Parathyroid adenoma (tissue), 2 donors: ENCODE results near the gene GIPR.

Source experiments
- H2AFZ ChIP-seq: fragments of 300-600 bp; sonication (generic); one replicate; pipeline ENCODE4 v1.7.0; 2017; ENCODE audit warnings: antibody characterized with exemption, mild to moderate bottlenecking
- H3K27ac ChIP-seq: fragments of 300-600 bp; sonication (generic); one replicate; pipeline ENCODE4 v1.7.0; 2017
- H3K27me3 ChIP-seq: fragments of 300-600 bp; sonication (generic); one replicate; pipeline ENCODE4 v1.7.0; 2017; ENCODE audit warnings: low read length; ENCODE audit not compliant: control insufficient read depth, insufficient read depth
- H3K36me3 ChIP-seq: fragments of 300-600 bp; sonication (generic); one replicate; pipeline ENCODE4 v1.7.0; 2017; ENCODE audit warnings: low read length; ENCODE audit not compliant: control insufficient read depth, insufficient read depth
- H3K4me1 ChIP-seq: fragments of 300-600 bp; sonication (generic); one replicate; pipeline ENCODE4 v1.7.0; 2017; ENCODE audit warnings: control low read depth
- H3K4me2 ChIP-seq: fragments of 300-600 bp; sonication (generic); one replicate; pipeline ENCODE4 v1.7.0; 2017; ENCODE audit warnings: low read length
- H3K4me3 ChIP-seq: fragments of 300-600 bp; sonication (generic); one replicate; pipeline ENCODE4 v1.7.0; 2017; ENCODE audit warnings: low read depth, low read length
- H3K79me2 ChIP-seq: fragments of 300-600 bp; sonication (generic); one replicate; pipeline ENCODE4 v1.7.0; 2017; ENCODE audit warnings: control low read depth
- H3K9ac ChIP-seq: fragments of 300-600 bp; sonication (generic); one replicate; pipeline ENCODE4 v1.7.0; 2017; ENCODE audit warnings: mild to moderate bottlenecking
- H3K9me3 ChIP-seq: fragments of 300-600 bp; sonication (generic); one replicate; pipeline ENCODE4 v1.7.0; 2017; ENCODE audit warnings: low read length; ENCODE audit not compliant: control insufficient read depth
- TF ChIP-seq, protein P1 (sequence below): fragments of 300-600 bp; sonication (generic); IDR thresholded peaks from one replicate; pipeline ENCODE4 v1.7.0; 2017; ENCODE audit warnings: antibody characterized with exemption, mild to moderate bottlenecking
- donor health status: primary hyperparathyroidism.

The GIPR gene

DNA sequence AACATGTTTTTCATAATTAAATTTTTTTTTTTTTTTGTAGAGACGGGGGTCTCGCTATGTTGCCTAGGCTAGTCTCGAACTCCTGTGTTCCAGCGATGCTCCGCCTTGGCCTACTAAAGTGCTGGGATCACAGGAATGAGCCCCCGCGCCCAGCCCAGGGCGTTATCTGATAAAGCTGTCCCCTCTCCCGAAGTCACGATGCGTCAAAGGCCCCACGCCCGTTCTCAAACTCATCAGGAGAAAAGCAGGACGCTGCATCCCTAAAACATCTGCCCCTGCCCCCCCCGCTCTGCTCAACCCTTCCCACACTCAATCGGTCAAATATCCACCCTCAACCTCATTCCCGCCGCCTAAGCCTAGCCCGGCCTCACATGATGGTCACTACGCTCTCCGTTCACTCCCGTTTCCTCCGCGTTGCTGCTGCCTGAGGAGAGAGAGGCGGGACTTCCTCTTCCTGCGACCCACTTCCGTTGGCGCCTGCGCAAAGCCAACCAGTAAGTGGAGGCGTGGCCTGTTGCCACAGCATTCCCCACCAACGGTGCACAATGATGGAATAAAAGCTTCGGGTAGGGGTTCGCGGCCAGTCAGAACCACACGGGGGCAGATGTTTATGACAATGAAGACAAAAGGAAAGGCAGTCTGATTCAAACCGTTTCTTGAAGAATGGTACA, 23.6 kb downstream of the GIPR start, which contains the start of gene SNRPD2:
Gene SNRPD2, minus strand, starts transcription at position 438 of the 671 bp plus-strand sequence. Its CDS starts 65 bp downstream, at position 373.
- Histone ChIP-seq H2AFZ (peak within 1 kb of the TSS; percentile 96), H3K4me1 (no peaks in the 10 kb centered on the region)

DNA sequence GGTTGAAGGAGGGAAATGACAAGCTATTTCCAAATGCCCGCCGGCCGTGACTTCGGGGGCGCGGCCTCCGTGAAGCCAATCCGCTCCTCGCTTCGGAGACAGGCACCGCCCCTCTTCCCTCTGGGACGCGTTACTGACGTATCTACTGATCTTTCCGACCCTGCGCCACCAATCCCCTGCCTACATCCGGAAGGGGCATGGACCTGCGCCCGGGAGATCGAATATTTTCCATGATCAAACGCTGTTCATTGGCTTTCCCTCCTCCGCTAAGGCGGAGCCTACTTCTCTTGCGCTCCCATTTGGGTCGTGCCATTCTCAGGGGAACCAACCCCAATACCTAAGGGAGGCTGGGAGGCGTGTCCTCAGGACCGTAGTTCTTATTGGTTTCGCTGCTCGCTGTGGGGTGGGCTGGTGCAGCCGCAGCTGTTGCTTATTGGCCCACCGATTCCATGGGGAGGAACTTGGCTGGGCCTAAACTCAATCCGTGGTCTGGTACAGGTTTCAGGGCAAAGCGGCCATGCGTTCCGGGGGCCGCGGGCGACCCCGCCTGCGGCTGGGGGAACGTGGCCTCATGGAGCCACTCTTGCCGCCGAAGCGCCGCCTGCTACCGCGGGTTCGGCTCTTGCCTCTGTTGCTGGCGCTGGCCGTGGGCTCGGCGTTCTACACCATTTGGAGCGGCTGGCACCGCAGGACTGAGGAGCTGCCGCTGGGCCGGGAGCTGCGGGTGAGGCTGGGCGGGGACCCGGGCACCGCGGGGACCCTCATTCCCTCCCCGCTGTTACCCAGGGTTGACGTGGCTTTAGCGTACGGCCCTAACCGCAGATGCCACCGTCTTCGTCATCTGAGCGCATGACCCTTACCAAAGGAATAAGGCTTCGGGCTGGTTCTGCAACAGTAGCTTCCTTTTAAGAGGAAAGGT, 24.4 kb downstream of the GIPR start, which contains the start of gene QPCTL:
Gene QPCTL, plus strand, starts transcription at position 480 of the 919 bp plus-strand sequence. Its CDS starts 38 bp downstream, at position 518.
- TF ChIP-seq, protein P1, sequence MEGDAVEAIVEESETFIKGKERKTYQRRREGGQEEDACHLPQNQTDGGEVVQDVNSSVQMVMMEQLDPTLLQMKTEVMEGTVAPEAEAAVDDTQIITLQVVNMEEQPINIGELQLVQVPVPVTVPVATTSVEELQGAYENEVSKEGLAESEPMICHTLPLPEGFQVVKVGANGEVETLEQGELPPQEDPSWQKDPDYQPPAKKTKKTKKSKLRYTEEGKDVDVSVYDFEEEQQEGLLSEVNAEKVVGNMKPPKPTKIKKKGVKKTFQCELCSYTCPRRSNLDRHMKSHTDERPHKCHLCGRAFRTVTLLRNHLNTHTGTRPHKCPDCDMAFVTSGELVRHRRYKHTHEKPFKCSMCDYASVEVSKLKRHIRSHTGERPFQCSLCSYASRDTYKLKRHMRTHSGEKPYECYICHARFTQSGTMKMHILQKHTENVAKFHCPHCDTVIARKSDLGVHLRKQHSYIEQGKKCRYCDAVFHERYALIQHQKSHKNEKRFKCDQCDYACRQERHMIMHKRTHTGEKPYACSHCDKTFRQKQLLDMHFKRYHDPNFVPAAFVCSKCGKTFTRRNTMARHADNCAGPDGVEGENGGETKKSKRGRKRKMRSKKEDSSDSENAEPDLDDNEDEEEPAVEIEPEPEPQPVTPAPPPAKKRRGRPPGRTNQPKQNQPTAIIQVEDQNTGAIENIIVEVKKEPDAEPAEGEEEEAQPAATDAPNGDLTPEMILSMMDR, result no peak
- Histone ChIP-seq H3K9ac (peak within 1 kb of the TSS; percentile 78), H3K4me2 (peak within 1 kb of the TSS; percentile 79), H3K4me3 (peak within 1 kb of the TSS; percentile 74), H3K36me3 (no peaks in the 10 kb centered on the region), H3K79me2 (no peaks in the 10 kb centered on the region), H3K27ac (peak within 1 kb of the TSS; percentile 86), H3K4me1 (no peaks in the 10 kb centered on the region), H3K27me3 (no peaks in the 10 kb centered on the region), H3K9me3 (no peaks in the 10 kb centered on the region), H2AFZ (peak within 1 kb of the TSS; percentile 96)

More for the DNA sequence above, 23.6 kb downstream of the GIPR start, which contains the start of gene SNRPD2:
- H3K9ac ChIP-seq, result peak within 1 kb of the TSS; percentile 78
- H3K9me3 ChIP-seq, result no peaks in the 10 kb centered on the region
- H3K4me2 ChIP-seq, result peak within 1 kb of the TSS; percentile 79
- H3K36me3 ChIP-seq, result no peaks in the 10 kb centered on the region
- H3K27me3 ChIP-seq, result no peaks in the 10 kb centered on the region
- H3K27ac ChIP-seq, result peak within 1 kb of the TSS; percentile 86
- peak within 1 kb of the TSS; percentile 74 for H3K4me3 ChIP-seq
- TF ChIP-seq, protein P1, result no peak
- no peaks in the 10 kb centered on the region for H3K79me2 ChIP-seq

DNA sequence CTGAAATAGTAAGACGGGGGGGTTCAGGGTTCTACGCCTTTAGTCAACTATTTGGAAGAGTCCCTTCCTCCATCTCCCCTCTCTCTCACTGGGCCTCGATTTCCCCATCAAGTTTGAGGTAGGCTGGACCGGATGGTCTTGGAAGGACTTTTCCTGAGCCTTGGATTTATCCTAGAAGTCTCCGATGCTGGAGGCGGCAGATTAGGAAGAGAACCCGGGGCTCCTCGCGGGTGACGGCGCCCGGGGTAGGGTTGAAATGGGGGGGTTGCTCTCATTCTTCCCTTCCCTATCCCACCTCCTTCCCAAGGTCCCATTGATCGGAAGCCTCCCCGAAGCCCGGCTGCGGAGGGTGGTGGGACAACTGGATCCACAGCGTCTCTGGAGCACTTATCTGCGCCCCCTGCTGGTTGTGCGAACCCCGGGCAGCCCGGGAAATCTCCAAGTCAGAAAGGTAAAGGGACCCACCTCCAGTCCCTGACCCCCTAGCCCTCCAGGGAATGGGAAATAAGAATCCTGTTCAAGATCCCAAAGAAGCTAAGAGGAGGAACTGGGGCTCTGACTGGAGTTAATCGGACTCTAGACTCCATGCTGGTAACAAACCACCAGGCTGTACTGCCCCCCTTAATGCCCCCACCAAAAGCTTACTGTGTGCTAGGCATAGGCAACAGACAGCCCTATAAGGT, 25.2 kb downstream of the GIPR start:
- no peaks in the 10 kb centered on the region for H3K9me3 ChIP-seq
- H3K9ac ChIP-seq, result peak overlapping the region; percentile 78

DNA sequence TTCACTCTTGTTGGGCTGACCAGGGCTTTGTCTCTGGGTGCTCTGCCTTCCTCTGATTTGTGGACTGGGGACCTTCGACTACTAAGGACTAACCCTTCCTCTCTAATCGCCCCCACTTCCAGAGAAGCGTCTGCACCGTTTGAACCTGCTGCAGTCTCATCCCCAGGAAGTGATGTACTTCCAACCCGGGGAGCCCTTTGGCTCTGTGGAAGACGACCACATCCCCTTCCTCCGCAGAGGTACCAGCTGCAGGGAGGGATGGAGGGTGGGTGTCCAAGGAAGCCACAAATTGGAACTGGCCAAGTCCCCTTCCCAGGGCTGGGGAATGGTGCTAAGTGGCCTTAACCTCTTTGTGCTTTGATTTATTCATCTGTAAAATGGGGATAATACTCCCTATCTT, 33.7 kb downstream of the GIPR start:
- Histone ChIP-seq H3K27me3 (no peaks in the 10 kb centered on the region), H3K79me2 (no peaks in the 10 kb centered on the region), H3K4me2 (no peak overlapping the region), H3K4me3 (no peak overlapping the region), H3K27ac (no peak overlapping the region), H3K4me1 (no peaks in the 10 kb centered on the region), H3K9ac (no peak overlapping the region), H3K9me3 (no peaks in the 10 kb centered on the region), H3K36me3 (no peaks in the 10 kb centered on the region), H2AFZ (no peak overlapping the region)
- TF ChIP-seq, protein P1, result no peak

More for the DNA sequence above, 25.2 kb downstream of the GIPR start:
- H3K79me2 ChIP-seq, result no peaks in the 10 kb centered on the region
- no peaks in the 10 kb centered on the region for H3K4me1 ChIP-seq
- no peaks in the 10 kb centered on the region for H3K36me3 ChIP-seq
- H3K4me2 ChIP-seq, result peak overlapping the region; percentile 79
- H3K4me3 ChIP-seq, result peak overlapping the region; percentile 74
- H3K27me3 ChIP-seq, result no peaks in the 10 kb centered on the region
- H3K27ac ChIP-seq, result peak overlapping the region; percentile 86
- peak overlapping the region; percentile 96 for H2AFZ ChIP-seq
- TF ChIP-seq, protein P1, result peak; percentile 92
